ENCODE measurements around the gene TCHHL1. TPM values are rescaled to one million over a fixed set of nuclear protein-coding genes. Genes with fewer than 3 reads are reported as not detected.

The TCHHL1 gene
- total and polyA plus RNA-seq, 2 donors from 2014 or later, result not detected

DNA sequence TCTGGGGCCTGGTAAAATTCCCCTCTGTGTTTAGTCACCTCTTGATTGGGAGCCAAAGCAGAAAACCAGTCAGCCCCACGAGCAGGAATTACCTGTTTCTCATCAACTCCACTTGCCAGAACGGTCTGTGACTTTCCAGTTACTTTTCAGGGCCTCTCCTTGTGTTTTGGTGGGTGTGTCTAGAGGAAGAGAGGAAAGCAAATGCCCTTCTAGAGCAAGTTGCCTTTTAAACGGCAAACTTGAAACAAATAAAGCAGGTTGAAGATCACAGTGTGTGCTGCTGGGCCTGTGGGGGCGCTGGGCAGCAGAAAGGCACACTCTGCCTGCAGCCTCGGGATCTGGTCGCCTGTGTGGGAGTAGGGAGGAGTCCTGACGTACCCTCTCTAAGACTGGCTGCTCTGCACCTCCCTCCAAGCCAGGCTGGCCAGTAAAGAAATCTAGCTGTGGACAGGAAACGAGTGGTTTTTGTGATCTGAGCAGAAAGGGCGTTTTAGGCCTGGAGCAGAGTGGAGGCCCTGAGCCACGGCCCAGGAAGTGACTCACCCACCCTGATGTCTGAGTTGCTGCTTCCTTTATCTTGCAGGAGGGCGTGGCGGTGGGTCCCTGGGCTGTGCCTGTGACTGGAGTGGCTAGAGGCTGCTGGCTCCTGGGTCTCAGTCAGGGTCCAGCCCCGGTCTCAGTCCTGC lies 41.0 kb downstream of the TCHHL1 start:
- TF ChIP-seq, protein P1, sequence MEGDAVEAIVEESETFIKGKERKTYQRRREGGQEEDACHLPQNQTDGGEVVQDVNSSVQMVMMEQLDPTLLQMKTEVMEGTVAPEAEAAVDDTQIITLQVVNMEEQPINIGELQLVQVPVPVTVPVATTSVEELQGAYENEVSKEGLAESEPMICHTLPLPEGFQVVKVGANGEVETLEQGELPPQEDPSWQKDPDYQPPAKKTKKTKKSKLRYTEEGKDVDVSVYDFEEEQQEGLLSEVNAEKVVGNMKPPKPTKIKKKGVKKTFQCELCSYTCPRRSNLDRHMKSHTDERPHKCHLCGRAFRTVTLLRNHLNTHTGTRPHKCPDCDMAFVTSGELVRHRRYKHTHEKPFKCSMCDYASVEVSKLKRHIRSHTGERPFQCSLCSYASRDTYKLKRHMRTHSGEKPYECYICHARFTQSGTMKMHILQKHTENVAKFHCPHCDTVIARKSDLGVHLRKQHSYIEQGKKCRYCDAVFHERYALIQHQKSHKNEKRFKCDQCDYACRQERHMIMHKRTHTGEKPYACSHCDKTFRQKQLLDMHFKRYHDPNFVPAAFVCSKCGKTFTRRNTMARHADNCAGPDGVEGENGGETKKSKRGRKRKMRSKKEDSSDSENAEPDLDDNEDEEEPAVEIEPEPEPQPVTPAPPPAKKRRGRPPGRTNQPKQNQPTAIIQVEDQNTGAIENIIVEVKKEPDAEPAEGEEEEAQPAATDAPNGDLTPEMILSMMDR (IDR thresholded peaks at IDR 0.05; ENCODE audit: borderline replicate concordance, extremely low read depth, insufficient read depth), result peak; percentile 38
- H3K4me1 ChIP-seq (ENCODE audit: control insufficient read depth in 2 of 3, insufficient read depth in 2 of 3, low read depth in 1 of 3, low read length in 3 of 3), result peaks cover 0 to 19% (median 4%) of the 10 kb centered on the region in 3 donors
- H3K27me3 ChIP-seq (ENCODE audit: control insufficient read depth, insufficient read depth, low read length), result no peaks in the 10 kb centered on the region
- FAIRE-seq (no peak), DNase-seq (peak; percentile 91 to 97 (median 93))
- H3K9me3 ChIP-seq (ENCODE audit: control insufficient read depth in 2 of 3, insufficient read depth in 1 of 3, low read length in 3 of 3), result peaks cover 0 to 5% (median 0%) of the 10 kb centered on the region in 3 donors
- peak overlapping the region; percentile 7 to 79 (median 62) for H3K9ac ChIP-seq (ENCODE audit: low read length in 3 of 3)
- peak overlapping the region; percentile 95 to 99 for H3K27ac ChIP-seq (ENCODE audit: low read depth in 2 of 2, low read length in 2 of 2)
- H3K36me3 ChIP-seq (ENCODE audit: control insufficient read depth in 2 of 3, insufficient read depth in 3 of 3, low read length in 3 of 3), result no peaks in the 10 kb centered on the region
- peak overlapping the region; percentile 28 to 47 (median 38) for H3K4me3 ChIP-seq (ENCODE audit: low read length in 3 of 3)
- intact Hi-C loops (cut with DNase I), result no loop called here

DNA sequence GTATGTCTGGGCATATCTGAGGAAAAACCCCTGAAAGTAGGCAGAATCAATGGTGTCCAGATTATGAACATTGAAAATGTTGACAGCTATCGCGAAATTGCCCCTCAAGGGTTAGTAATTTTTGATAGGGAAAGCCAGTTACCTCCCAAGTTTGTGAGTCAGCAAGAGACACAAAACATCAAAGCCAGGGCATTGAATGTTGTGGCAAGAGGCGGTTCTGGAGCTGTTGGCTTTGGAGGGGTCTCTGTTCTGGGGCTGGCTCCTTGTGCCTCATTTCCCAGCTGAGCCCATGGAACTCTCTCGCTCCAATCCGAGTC lies 41.5 kb downstream of the TCHHL1 start:
- intact Hi-C loops (cut with DNase I), result no loop called here
- DNase-seq, result no peak
- Histone ChIP-seq H3K4me3 (ENCODE audit: low read length in 3 of 3) (peak overlapping the region in 2 of 3 donors; percentile 4 to 38), H3K27ac (ENCODE audit: low read depth in 2 of 2, low read length in 2 of 2) (peak overlapping the region; percentile 95 to 99), H3K9ac (ENCODE audit: low read length in 3 of 3) (peak overlapping the region in 2 of 3 donors; percentile 62 to 79), H3K9me3 (ENCODE audit: control insufficient read depth in 2 of 3, insufficient read depth in 1 of 3, low read length in 3 of 3) (peaks cover 0 to 5% (median 0%) of the 10 kb centered on the region in 3 donors), H3K36me3 (ENCODE audit: control insufficient read depth in 2 of 3, insufficient read depth in 3 of 3, low read length in 3 of 3) (no peaks in the 10 kb centered on the region), H3K27me3 (ENCODE audit: control insufficient read depth, insufficient read depth, low read length) (no peaks in the 10 kb centered on the region), H3K4me1 (ENCODE audit: control insufficient read depth in 2 of 3, insufficient read depth in 2 of 3, low read depth in 1 of 3, low read length in 3 of 3) (peaks cover 0 to 19% (median 4%) of the 10 kb centered on the region in 3 donors)
- no peak for FAIRE-seq
- TF ChIP-seq, protein P1 (IDR thresholded peaks at IDR 0.05; ENCODE audit: borderline replicate concordance, extremely low read depth, insufficient read depth), result no peak

DNA sequence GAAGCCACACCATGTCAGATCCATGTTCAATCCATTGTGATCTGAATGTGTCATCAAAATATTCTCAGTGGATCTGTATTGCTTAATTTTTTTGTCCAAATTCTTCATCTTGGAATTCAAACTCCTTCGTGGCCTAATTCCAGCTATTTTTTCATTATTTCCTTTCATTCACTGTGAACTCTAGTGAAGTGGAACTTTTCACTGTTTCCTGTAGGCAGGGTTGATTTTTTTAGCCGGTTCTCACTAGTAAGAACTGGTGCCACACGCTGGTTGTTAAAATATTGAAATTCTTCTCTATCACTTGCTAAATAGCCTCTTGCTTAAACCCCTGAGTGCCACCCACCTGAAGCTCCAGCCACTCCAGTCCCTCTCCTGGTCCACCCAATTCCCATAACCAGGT lies 44.5 kb downstream of the TCHHL1 start:
- H3K4me3 ChIP-seq (ENCODE audit: low read length in 3 of 3), result no peak overlapping the region
- H3K36me3 ChIP-seq (ENCODE audit: control insufficient read depth in 2 of 3, insufficient read depth in 3 of 3, low read length in 3 of 3), result no peaks in the 10 kb centered on the region
- intact Hi-C loops (cut with DNase I), result no loop called here
- peak overlapping the region in 1 of 2 donors; percentile 68 for H3K27ac ChIP-seq (ENCODE audit: low read depth in 2 of 2, low read length in 2 of 2)
- no peak for DNase-seq
- FAIRE-seq, result no peak
- no peak overlapping the region for H3K9ac ChIP-seq (ENCODE audit: low read length in 3 of 3)
- peaks cover 0 to 19% (median 4%) of the 10 kb centered on the region in 3 donors for H3K4me1 ChIP-seq (ENCODE audit: control insufficient read depth in 2 of 3, insufficient read depth in 2 of 3, low read depth in 1 of 3, low read length in 3 of 3)
- H3K9me3 ChIP-seq (ENCODE audit: control insufficient read depth in 2 of 3, insufficient read depth in 1 of 3, low read length in 3 of 3), result peaks cover 0 to 5% (median 0%) of the 10 kb centered on the region in 3 donors
- TF ChIP-seq, protein P1 (IDR thresholded peaks at IDR 0.05; ENCODE audit: borderline replicate concordance, extremely low read depth, insufficient read depth), result no peak
- no peaks in the 10 kb centered on the region for H3K27me3 ChIP-seq (ENCODE audit: control insufficient read depth, insufficient read depth, low read length)
